ENCODE results near the gene SCAMP2. TPM values are rescaled to one million over a fixed set of nuclear protein-coding genes. Genes with fewer than 3 reads are reported as not detected.
"Not testable (repeated sequence)": the region's sequence is repeated elsewhere in the genome, so short reads cannot be mapped to it uniquely, and the experiment has no call there.

SCAMP2 gene
- total RNA-seq, 1 experiment from 2014 or later, result 55.8 TPM

DNA sequence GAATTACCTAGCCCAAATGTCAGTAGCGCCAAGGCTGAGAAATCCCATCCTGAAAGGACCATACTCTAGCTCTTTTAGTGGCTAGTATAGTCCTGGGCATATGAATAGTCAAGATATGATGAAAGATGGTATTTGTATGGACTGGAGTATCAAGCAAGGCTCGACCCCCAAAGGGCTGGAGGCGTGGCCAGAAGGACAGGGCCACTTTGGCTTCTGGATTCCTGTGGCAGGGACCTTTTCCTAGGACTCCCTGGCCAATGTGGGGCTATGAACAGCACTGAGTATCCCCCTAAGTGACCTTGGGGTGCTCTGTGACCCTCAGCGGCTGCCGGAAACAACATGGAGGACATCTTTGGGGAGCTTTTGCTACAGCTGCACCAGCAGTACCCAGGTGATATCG is 22.7 kb upstream of the SCAMP2 start:
- intact Hi-C loops (cut with micrococcal nuclease), result no loop called here
- TF ChIP-seq, protein P1, sequence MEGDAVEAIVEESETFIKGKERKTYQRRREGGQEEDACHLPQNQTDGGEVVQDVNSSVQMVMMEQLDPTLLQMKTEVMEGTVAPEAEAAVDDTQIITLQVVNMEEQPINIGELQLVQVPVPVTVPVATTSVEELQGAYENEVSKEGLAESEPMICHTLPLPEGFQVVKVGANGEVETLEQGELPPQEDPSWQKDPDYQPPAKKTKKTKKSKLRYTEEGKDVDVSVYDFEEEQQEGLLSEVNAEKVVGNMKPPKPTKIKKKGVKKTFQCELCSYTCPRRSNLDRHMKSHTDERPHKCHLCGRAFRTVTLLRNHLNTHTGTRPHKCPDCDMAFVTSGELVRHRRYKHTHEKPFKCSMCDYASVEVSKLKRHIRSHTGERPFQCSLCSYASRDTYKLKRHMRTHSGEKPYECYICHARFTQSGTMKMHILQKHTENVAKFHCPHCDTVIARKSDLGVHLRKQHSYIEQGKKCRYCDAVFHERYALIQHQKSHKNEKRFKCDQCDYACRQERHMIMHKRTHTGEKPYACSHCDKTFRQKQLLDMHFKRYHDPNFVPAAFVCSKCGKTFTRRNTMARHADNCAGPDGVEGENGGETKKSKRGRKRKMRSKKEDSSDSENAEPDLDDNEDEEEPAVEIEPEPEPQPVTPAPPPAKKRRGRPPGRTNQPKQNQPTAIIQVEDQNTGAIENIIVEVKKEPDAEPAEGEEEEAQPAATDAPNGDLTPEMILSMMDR (IDR thresholded peaks at IDR 0.05 in 2 of 3, conservative IDR thresholded peaks at IDR 0.05 in 1 of 3; ENCODE audit: borderline replicate concordance in 1 of 3, insufficient read depth in 1 of 3, low read depth in 2 of 3, low read length in 2 of 3), result no peak
- TF ChIP-seq SP1 (IDR thresholded peaks at IDR 0.05; ENCODE audit: low read depth), result no peak
- TF ChIP-seq, protein P2, sequence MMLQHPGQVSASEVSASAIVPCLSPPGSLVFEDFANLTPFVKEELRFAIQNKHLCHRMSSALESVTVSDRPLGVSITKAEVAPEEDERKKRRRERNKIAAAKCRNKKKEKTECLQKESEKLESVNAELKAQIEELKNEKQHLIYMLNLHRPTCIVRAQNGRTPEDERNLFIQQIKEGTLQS (IDR thresholded peaks at IDR 0.05), result no peak
- TF ChIP-seq JUND (IDR thresholded peaks at IDR 0.05), result no peak
- TF ChIP-seq, protein P3, sequence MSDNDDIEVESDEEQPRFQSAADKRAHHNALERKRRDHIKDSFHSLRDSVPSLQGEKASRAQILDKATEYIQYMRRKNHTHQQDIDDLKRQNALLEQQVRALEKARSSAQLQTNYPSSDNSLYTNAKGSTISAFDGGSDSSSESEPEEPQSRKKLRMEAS (IDR thresholded peaks at IDR 0.05), result no peak
- no peak for TF ChIP-seq POLR2AphosphoS5 (IDR thresholded peaks at IDR 0.05; ENCODE audit: low read depth, low read length)
- TF ChIP-seq, protein P4, sequence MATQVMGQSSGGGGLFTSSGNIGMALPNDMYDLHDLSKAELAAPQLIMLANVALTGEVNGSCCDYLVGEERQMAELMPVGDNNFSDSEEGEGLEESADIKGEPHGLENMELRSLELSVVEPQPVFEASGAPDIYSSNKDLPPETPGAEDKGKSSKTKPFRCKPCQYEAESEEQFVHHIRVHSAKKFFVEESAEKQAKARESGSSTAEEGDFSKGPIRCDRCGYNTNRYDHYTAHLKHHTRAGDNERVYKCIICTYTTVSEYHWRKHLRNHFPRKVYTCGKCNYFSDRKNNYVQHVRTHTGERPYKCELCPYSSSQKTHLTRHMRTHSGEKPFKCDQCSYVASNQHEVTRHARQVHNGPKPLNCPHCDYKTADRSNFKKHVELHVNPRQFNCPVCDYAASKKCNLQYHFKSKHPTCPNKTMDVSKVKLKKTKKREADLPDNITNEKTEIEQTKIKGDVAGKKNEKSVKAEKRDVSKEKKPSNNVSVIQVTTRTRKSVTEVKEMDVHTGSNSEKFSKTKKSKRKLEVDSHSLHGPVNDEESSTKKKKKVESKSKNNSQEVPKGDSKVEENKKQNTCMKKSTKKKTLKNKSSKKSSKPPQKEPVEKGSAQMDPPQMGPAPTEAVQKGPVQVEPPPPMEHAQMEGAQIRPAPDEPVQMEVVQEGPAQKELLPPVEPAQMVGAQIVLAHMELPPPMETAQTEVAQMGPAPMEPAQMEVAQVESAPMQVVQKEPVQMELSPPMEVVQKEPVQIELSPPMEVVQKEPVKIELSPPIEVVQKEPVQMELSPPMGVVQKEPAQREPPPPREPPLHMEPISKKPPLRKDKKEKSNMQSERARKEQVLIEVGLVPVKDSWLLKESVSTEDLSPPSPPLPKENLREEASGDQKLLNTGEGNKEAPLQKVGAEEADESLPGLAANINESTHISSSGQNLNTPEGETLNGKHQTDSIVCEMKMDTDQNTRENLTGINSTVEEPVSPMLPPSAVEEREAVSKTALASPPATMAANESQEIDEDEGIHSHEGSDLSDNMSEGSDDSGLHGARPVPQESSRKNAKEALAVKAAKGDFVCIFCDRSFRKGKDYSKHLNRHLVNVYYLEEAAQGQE (IDR thresholded peaks at IDR 0.05; ENCODE audit: low read depth), result no peak
- TF ChIP-seq POLR2A (IDR thresholded peaks at IDR 0.05; ENCODE audit: borderline replicate concordance, extremely low read depth, insufficient read depth, insufficient read length), result no peak
- no peak for TF ChIP-seq EGR1 (IDR thresholded peaks at IDR 0.05; ENCODE audit: low read depth)
- TF ChIP-seq SIN3A (IDR thresholded peaks at IDR 0.05; ENCODE audit: low read depth), result no peak
- TF ChIP-seq SRF (IDR thresholded peaks at IDR 0.05; ENCODE audit: low read depth), result no peak
- TF ChIP-seq FOSL1 (IDR thresholded peaks at IDR 0.05; ENCODE audit: low read depth), result no peak
- no peak for TF ChIP-seq EZH2 (IDR thresholded peaks at IDR 0.05)
- TF ChIP-seq ZNF274 (IDR thresholded peaks at IDR 0.05; ENCODE audit: low read depth, low read length), result no peak
- no peak overlapping the region for H3K9ac ChIP-seq (ENCODE audit: low read length)
- ATAC-seq, result no peak
- RAD21 ChIA-PET (ENCODE audit: low non-redundant PET in 1 of 2, low total read pairs in 2 of 2, uncharacterized antibody in 2 of 2, unreplicated experiment in 2 of 2), result no interaction called here
- H4K20me1 ChIP-seq (ENCODE audit: insufficient read depth), result no peaks in the 10 kb centered on the region
- BruUV-seq (replicated peaks), result no TSS peak
- H3K9me2 ChIP-seq (ENCODE audit: insufficient read depth), result no peaks in the 10 kb centered on the region
- no peak overlapping the region for H3K4me2 ChIP-seq (ENCODE audit: low read length)
- CTCF ChIA-PET, result no interaction called here
- H3K4me3 ChIP-seq (replicated peaks in 1 of 2; ENCODE audit: low read depth in 1 of 2, low read length in 2 of 2), result no peak overlapping the region
- H3K36me3 ChIP-seq (ENCODE audit: control insufficient read depth in 1 of 2, insufficient read depth in 2 of 2, low read length in 2 of 2), result peaks cover 12 to 39% of the 10 kb centered on the region in 2 experiments; a peak in 3 of 4 replicates
- no peak overlapping the region for H2AFZ ChIP-seq (ENCODE audit: low read depth, low read length, poor library complexity, severe bottlenecking)
- H3K79me2 ChIP-seq (ENCODE audit: insufficient read depth, low read length), result peaks cover 7% of the 10 kb centered on the region; the same call in 1 of the 2 replicates
- no peaks in the 10 kb centered on the region for H3K9me3 ChIP-seq (ENCODE audit: control insufficient read depth in 1 of 2, insufficient read depth in 1 of 2, low read depth in 1 of 2, low read length in 2 of 2)
- H3K27ac ChIP-seq (ENCODE audit: low read depth, low read length), result no peak overlapping the region
- POLR2A ChIA-PET, result no interaction called here
- no peak for DNase-seq (ENCODE audit: low read depth, low spot score)
- H3K4me1 ChIP-seq (ENCODE audit: control insufficient read depth in 1 of 2, insufficient read depth in 2 of 2, low read length in 2 of 2), result peaks cover 5 to 26% of the 10 kb centered on the region in 2 experiments; a peak in 3 of 4 replicates
- no peaks in the 10 kb centered on the region for H3K27me3 ChIP-seq (ENCODE audit: insufficient read depth, low read length)

DNA sequence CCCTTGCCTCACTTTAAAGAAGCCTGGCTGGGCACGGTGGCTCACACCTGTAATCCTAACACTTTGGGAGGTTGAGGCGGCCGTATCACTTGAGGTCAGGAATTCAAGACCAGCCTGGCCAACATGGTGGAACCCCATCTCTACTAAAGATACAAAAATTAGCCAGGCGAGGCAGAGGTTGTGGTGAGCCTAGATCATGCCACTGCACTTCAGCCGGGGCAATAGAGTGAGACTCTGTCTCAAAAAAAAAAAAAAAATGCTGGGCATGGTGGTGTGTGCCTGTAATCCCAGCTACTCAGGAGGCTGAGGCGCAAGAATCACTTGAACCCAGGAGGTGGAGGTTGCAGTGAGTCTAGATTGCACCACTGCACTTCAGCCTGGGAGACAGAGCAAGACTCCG is 21.2 kb upstream of the SCAMP2 start:
- H3K9me2 ChIP-seq (ENCODE audit: insufficient read depth); RAD21 ChIA-PET (ENCODE audit: low non-redundant PET in 1 of 2, low total read pairs in 2 of 2, uncharacterized antibody in 2 of 2, unreplicated experiment in 2 of 2); intact Hi-C loops (cut with micrococcal nuclease); H3K9ac ChIP-seq (ENCODE audit: low read length); CTCF ChIA-PET; H3K9me3 ChIP-seq (ENCODE audit: control insufficient read depth in 1 of 2, insufficient read depth in 1 of 2, low read depth in 1 of 2, low read length in 2 of 2); H2AFZ ChIP-seq (ENCODE audit: low read depth, low read length, poor library complexity, severe bottlenecking); ATAC-seq; POLR2A ChIA-PET; DNase-seq (ENCODE audit: low read depth, low spot score); H4K20me1 ChIP-seq (ENCODE audit: insufficient read depth); BruUV-seq (replicated peaks); H3K27ac ChIP-seq (ENCODE audit: low read depth, low read length); H3K27me3 ChIP-seq (ENCODE audit: insufficient read depth, low read length); H3K4me2 ChIP-seq (ENCODE audit: low read length); H3K4me3 ChIP-seq (replicated peaks in 1 of 2; ENCODE audit: low read depth in 1 of 2, low read length in 2 of 2): not testable (repeated sequence)
- peaks cover 5 to 30% of the 10 kb centered on the region in 2 experiments; a peak in 2 of 4 replicates for H3K36me3 ChIP-seq (ENCODE audit: control insufficient read depth in 1 of 2, insufficient read depth in 2 of 2, low read length in 2 of 2)
- H3K4me1 ChIP-seq (ENCODE audit: control insufficient read depth in 1 of 2, insufficient read depth in 2 of 2, low read length in 2 of 2), result peaks cover 5 to 34% of the 10 kb centered on the region in 2 experiments; a peak in 3 of 4 replicates
- H3K79me2 ChIP-seq (ENCODE audit: insufficient read depth, low read length), result peaks cover 16% of the 10 kb centered on the region; the same call in 1 of the 2 replicates

All from HCT116 (cell line).